ENCODE measurements around the gene C1orf198.

The C1orf198 gene

GRCh38 chr1:230804396-230804795 lies 63.9 kb downstream of the C1orf198 start:
- no peak for TF ChIP-seq JUND (IDR thresholded peaks at IDR 0.05; ENCODE audit: low read depth)
- in situ Hi-C loops (cut with HindIII; ENCODE audit: low pct_unique_long_range_greater_than_20kb, low sequenced_read_pairs): no loop called here
- DNase-seq (ENCODE audit: low read depth in 1 of 2, low spot score in 1 of 2): no peak

GRCh38 chr1:230800891-230801840 lies 67.2 kb downstream of the C1orf198 start:
- no peak for TF ChIP-seq JUND (IDR thresholded peaks at IDR 0.05; ENCODE audit: low read depth)
- DNase-seq (ENCODE audit: low read depth in 1 of 2, low spot score in 1 of 2): no peak
- in situ Hi-C loops (cut with HindIII; ENCODE audit: low pct_unique_long_range_greater_than_20kb, low sequenced_read_pairs): no loop called here

DNA sequence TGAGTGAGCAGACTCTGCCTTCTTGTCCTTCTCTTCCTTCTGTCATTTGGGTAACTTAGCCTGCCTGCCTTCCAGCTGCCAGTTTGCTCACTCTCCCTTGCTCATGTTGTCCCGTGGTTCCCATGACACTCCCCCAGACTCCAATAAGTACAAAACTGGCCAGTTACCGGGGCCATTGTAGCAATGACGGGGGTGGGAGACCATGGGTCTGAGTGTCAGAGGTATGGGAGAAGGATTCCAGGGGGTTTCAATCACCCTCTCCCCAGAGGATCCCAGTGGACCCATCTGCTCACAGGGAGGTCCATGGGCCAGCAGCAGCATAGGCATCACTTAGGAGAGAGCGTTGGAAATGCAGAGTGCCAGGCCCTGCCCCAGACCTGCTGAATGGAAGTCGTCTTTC lies 69.8 kb downstream of the C1orf198 start:
- DNase-seq (ENCODE audit: low read depth in 1 of 2, low spot score in 1 of 2): no peak
- in situ Hi-C loops (cut with HindIII; ENCODE audit: low pct_unique_long_range_greater_than_20kb, low sequenced_read_pairs): no loop called here
- TF ChIP-seq JUND (IDR thresholded peaks at IDR 0.05; ENCODE audit: low read depth): no peak

DNA sequence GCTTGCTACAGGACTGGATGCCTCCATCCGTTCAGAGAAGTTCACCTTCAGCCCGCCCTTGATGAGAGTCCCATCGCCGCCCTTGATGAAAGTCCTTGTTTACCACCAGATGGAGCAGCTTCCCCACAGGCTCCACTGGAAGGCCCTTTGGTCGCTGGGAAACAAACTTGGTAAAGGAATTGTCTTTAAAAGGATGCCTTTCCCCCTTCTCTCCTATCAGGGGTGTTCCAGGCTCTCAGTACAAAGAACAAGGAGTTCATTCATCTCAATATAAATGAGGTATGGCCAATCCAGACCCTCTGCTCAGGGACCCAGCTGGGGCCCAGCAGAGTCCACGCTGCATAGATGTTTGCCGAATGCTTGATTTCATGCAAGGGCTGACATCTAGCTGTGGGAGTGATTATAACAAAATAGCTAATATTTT lies 70.4 kb downstream of the C1orf198 start:
- in situ Hi-C loops (cut with HindIII; ENCODE audit: low pct_unique_long_range_greater_than_20kb, low sequenced_read_pairs): no loop called here
- TF ChIP-seq JUND (IDR thresholded peaks at IDR 0.05; ENCODE audit: low read depth): no peak
- peak; percentile 59 to 84 for DNase-seq (ENCODE audit: low read depth in 1 of 2, low spot score in 1 of 2)

- no peak for TF ChIP-seq JUND (IDR thresholded peaks at IDR 0.05; ENCODE audit: low read depth)
- in situ Hi-C loops (cut with HindIII; ENCODE audit: low pct_unique_long_range_greater_than_20kb, low sequenced_read_pairs): no loop called here
- no peak for DNase-seq (ENCODE audit: low read depth in 1 of 2, low spot score in 1 of 2)
Measured at GRCh38 chr1:230797376-230797920, 70.9 kb downstream of the C1orf198 start.

GRCh38 chr1:230796626-230797025 lies 71.7 kb downstream of the C1orf198 start:
- no peak for TF ChIP-seq JUND (IDR thresholded peaks at IDR 0.05; ENCODE audit: low read depth)
- DNase-seq (ENCODE audit: low read depth in 1 of 2, low spot score in 1 of 2): no peak
- in situ Hi-C loops (cut with HindIII; ENCODE audit: low pct_unique_long_range_greater_than_20kb, low sequenced_read_pairs): no loop called here

- in situ Hi-C loops (cut with HindIII; ENCODE audit: low pct_unique_long_range_greater_than_20kb, low sequenced_read_pairs): no loop called here
- no peak for TF ChIP-seq JUND (IDR thresholded peaks at IDR 0.05; ENCODE audit: low read depth)
- no peak for DNase-seq (ENCODE audit: low read depth in 1 of 2, low spot score in 1 of 2)
Measured at GRCh38 chr1:230794871-230795605, 73.3 kb downstream of the C1orf198 start.

- no peak for TF ChIP-seq JUND (IDR thresholded peaks at IDR 0.05; ENCODE audit: low read depth)
- in situ Hi-C loops (cut with HindIII; ENCODE audit: low pct_unique_long_range_greater_than_20kb, low sequenced_read_pairs): no loop called here
- peak in 1 of 2 experiments; percentile 40 for DNase-seq (ENCODE audit: low read depth in 1 of 2, low spot score in 1 of 2)
Measured at GRCh38 chr1:230794431-230794830, 73.9 kb downstream of the C1orf198 start.

- no peak for TF ChIP-seq JUND (IDR thresholded peaks at IDR 0.05; ENCODE audit: low read depth)
- DNase-seq (ENCODE audit: low read depth in 1 of 2, low spot score in 1 of 2): no peak
- in situ Hi-C loops (cut with HindIII; ENCODE audit: low pct_unique_long_range_greater_than_20kb, low sequenced_read_pairs): no loop called here
Measured at GRCh38 chr1:230793463-230793745, 74.9 kb downstream of the C1orf198 start.

GRCh38 chr1:230792691-230793462 lies 75.4 kb downstream of the C1orf198 start:
- in situ Hi-C loops (cut with HindIII; ENCODE audit: low pct_unique_long_range_greater_than_20kb, low sequenced_read_pairs): no loop called here
- peak in 1 of 2 experiments; percentile 44 for DNase-seq (ENCODE audit: low read depth in 1 of 2, low spot score in 1 of 2)
- no peak for TF ChIP-seq JUND (IDR thresholded peaks at IDR 0.05; ENCODE audit: low read depth)

DNA sequence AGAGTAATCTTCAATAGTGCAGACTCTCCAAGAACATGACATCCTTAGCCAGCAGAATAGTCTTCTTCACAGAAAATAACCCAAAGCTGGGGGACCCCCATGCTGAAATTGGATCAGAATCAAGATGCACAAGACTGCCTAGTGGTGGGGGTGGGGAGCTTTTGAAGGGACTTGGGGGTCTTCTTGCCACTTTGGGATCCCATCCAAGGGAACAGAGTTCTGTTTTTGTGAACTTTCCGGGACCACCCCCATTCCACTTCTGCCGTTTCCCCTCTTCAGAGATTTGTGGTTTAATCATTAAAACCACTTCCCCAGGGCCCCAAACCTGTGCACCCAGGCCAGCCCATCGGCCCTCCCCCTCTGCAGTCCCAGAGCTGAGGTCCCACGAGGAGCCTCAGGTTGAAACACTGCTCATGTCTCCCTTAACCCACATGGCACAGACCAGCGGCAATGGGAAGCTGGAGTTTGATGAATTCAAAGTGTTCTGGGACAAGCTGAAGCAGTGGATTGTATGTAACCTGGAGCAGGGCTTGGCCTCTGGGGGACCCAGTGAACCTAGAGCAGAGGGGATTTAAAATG lies 76.2 kb downstream of the C1orf198 start:
- TF ChIP-seq JUND (IDR thresholded peaks at IDR 0.05; ENCODE audit: low read depth): no peak
- no peak for DNase-seq (ENCODE audit: low read depth in 1 of 2, low spot score in 1 of 2)
- in situ Hi-C loops (cut with HindIII; ENCODE audit: low pct_unique_long_range_greater_than_20kb, low sequenced_read_pairs): no loop called here

- in situ Hi-C loops (cut with HindIII; ENCODE audit: low pct_unique_long_range_greater_than_20kb, low sequenced_read_pairs): no loop called here
- no peak for TF ChIP-seq JUND (IDR thresholded peaks at IDR 0.05; ENCODE audit: low read depth)
- no peak for DNase-seq (ENCODE audit: low read depth in 1 of 2, low spot score in 1 of 2)
Measured at GRCh38 chr1:230790026-230790425, 78.3 kb downstream of the C1orf198 start.
